Measurements from ENCODE around the gene ASPSCR1. TPM values are rescaled to one million over a fixed set of nuclear protein-coding genes. Genes with fewer than 3 reads are reported as not detected.

Gene ASPSCR1
- total RNA-seq, 2 donors from 2014 or later, result 17.9 to 57.4 TPM

- Histone ChIP-seq H3K36me3 (replicated peaks in 1 of 2; ENCODE audit: insufficient read depth in 1 of 2, low read depth in 2 of 2) (no peaks in the 10 kb centered on the region), H3K27me3 (peaks cover 6 to 22% of the 10 kb centered on the region in 2 donors), H3K27ac (no peak overlapping the region), H3K4me1 (peaks cover 24% of the 10 kb centered on the region), H3K4me3 (no peak overlapping the region), H3K9me3 (no peaks in the 10 kb centered on the region)
- WGBS, 2 donors, result 22 to 80% methylated on average over 3 to 50 of the region's 82 CpGs
- ATAC-seq (no peak), DNase-seq (no peak)
- intact Hi-C loops (cut with DNase I), result loop anchor here (2.0 kb wide), 1 partner anchor 57 kb away; no protein-coding TSS in a partner anchor
- TF ChIP-seq CTCF (IDR thresholded peaks at IDR 0.05) (no peak), POLR2A (IDR thresholded peaks at IDR 0.05) (no peak)
These were observed 15.6 kb upstream of the ASPSCR1 start for GRCh38 chr17:81961521-81962498.

GRCh38 chr17:81962499-81963441 lies 14.7 kb upstream of the ASPSCR1 start:
- 64 to 73% methylated on average over 9 to 37 of the region's 37 CpGs for WGBS, 2 donors
- H3K27me3 ChIP-seq, result peaks cover 6 to 22% of the 10 kb centered on the region in 2 donors
- DNase-seq (no peak), ATAC-seq (no peak)
- no peak overlapping the region for H3K4me3 ChIP-seq
- intact Hi-C loops (cut with DNase I), result loop anchor here (2.0 kb wide), 1 partner anchor 56 kb away; no protein-coding TSS in a partner anchor
- peaks cover 33% of the 10 kb centered on the region for H3K4me1 ChIP-seq
- no peaks in the 10 kb centered on the region for H3K36me3 ChIP-seq (replicated peaks in 1 of 2; ENCODE audit: insufficient read depth in 1 of 2, low read depth in 2 of 2)
- H3K9me3 ChIP-seq, result no peaks in the 10 kb centered on the region
- TF ChIP-seq CTCF (IDR thresholded peaks at IDR 0.05), result no peak
- no peak for TF ChIP-seq POLR2A (IDR thresholded peaks at IDR 0.05)
- no peak overlapping the region for H3K27ac ChIP-seq

- H3K4me3 ChIP-seq, result no peak overlapping the region
- H3K27me3 ChIP-seq, result peaks cover 6 to 16% of the 10 kb centered on the region in 2 donors
- H3K36me3 ChIP-seq (replicated peaks in 1 of 2; ENCODE audit: insufficient read depth in 1 of 2, low read depth in 2 of 2), result no peaks in the 10 kb centered on the region
- no peak overlapping the region for H3K27ac ChIP-seq
- peaks cover 37% of the 10 kb centered on the region for H3K4me1 ChIP-seq
- no peak for ATAC-seq
- DNase-seq, result no peak
- H3K9me3 ChIP-seq, result no peaks in the 10 kb centered on the region
- no peak for TF ChIP-seq CTCF (IDR thresholded peaks at IDR 0.05)
- TF ChIP-seq POLR2A (IDR thresholded peaks at IDR 0.05), result no peak
- intact Hi-C loops (cut with DNase I), result no loop called here
- 69 to 70% methylated on average over 21 to 22 of the region's 22 CpGs for WGBS, 2 donors
These were observed 13.2 kb upstream of the ASPSCR1 start for GRCh38 chr17:81964081-81964849.

All from body of pancreas (tissue), 4 donors.